HepG2 (cell line): ENCODE data around the gene QSOX2. TPM values are rescaled to one million over a fixed set of nuclear protein-coding genes. Genes with fewer than 3 reads are reported as not detected.

Experiments
- ATF7 ChIP-seq, 2 experiments: fragments of 450-650 bp in 1 of 2; sonication (generic) in 1 of 2; formaldehyde crosslinking in 1 of 2; IDR thresholded peaks; 2 replicates each; pipeline versions ENCODE4 v1.4.0 to v1.6.1; 2016 to 2020; ENCODE audit warnings: antibody characterized with exemption in 1 of 2, mild to moderate bottlenecking in 1 of 2, missing genetic modification reagents in 1 of 2
- CBX2 ChIP-seq, 2 experiments: fragments of 200-600 bp in 1 of 2; sonication (generic); formaldehyde crosslinking in 1 of 2; IDR thresholded peaks; 2 replicates each; pipeline versions ENCODE4 v1.7.0 to v1.8.1; 2018 to 2022; ENCODE audit warnings: low read depth in 2 of 2, low read length in 1 of 2, mild to moderate bottlenecking in 1 of 2, missing genetic modification reagents in 1 of 2
- HCFC1 ChIP-seq: fragments of 150-350 bp; IDR thresholded peaks from 2 replicates; pipeline ENCODE4 v1.6.1; 2014; ENCODE audit warnings: low read depth, low read length
- HIC2 ChIP-seq: sonication (generic); formaldehyde crosslinking; IDR thresholded peaks from 2 replicates; pipeline ENCODE4 v1.9.0; 2022; ENCODE audit warnings: low read depth, missing genetic modification reagents
- HNF4A ChIP-seq: sonication (generic); formaldehyde crosslinking; IDR thresholded peaks from 2 replicates; pipeline ENCODE4 v1.4.0; 2020; ENCODE audit warnings: missing genetic modification reagents
- IRF2 ChIP-seq: IDR thresholded peaks from 2 replicates; pipeline ENCODE4 v1.6.1; 2018; ENCODE audit warnings: missing genetic modification reagents, missing compliant biosample characterization
- MTA1 ChIP-seq: sonication (generic); formaldehyde crosslinking; IDR thresholded peaks from 2 replicates; pipeline ENCODE4 v1.4.0; 2020; ENCODE audit warnings: missing genetic modification reagents, mild to moderate bottlenecking, borderline replicate concordance
- NFRKB ChIP-seq: fragments of 450-650 bp; IDR thresholded peaks from 2 replicates; pipeline ENCODE4 v1.6.1; 2017
- RFX5 ChIP-seq: IDR thresholded peaks from 2 replicates; pipeline ENCODE4 v1.6.1; 2011; ENCODE audit warnings: low read depth, low read length, improper control_type of control experiment
- RORA ChIP-seq: sonication (generic); formaldehyde crosslinking; IDR thresholded peaks from 2 replicates; pipeline ENCODE4 v1.5.0; 2020; ENCODE audit warnings: mild to moderate bottlenecking, missing genetic modification reagents, moderate library complexity
- SETDB1 ChIP-seq: sonication (generic); formaldehyde crosslinking; IDR thresholded peaks from 2 replicates; pipeline ENCODE4 v1.5.1; 2020; ENCODE audit warnings: missing genetic modification reagents, mild to moderate bottlenecking, borderline replicate concordance
- SP4 ChIP-seq: sonication (generic); formaldehyde crosslinking; IDR thresholded peaks from 2 replicates; pipeline ENCODE4 v1.8.1; 2023; ENCODE audit warnings: mild to moderate bottlenecking, missing genetic modification reagents
- SYNCRIP ChIP-seq: fragments of 200-400 bp; formaldehyde crosslinking; IDR thresholded peaks from 2 replicates; pipeline ENCODE4 v1.6.1; 2018; ENCODE audit warnings: mild to moderate bottlenecking, low read depth, low read length; ENCODE audit not compliant: insufficient read depth
- TEAD3 ChIP-seq: optimal IDR thresholded peaks from 2 replicates; pipeline ENCODE3; 2016; ENCODE audit warnings: borderline replicate concordance
- TOE1 ChIP-seq: sonication (generic); formaldehyde crosslinking; IDR thresholded peaks from 2 replicates; pipeline ENCODE4 v1.4.0; 2020; ENCODE audit warnings: mild to moderate bottlenecking, missing genetic modification reagents
- YEATS4 ChIP-seq: sonication (generic); formaldehyde crosslinking; IDR thresholded peaks from 2 replicates; pipeline ENCODE4 v1.4.0; 2020; ENCODE audit warnings: missing genetic modification reagents, borderline replicate concordance
- ZBTB2 ChIP-seq: sonication (generic); formaldehyde crosslinking; IDR thresholded peaks from 2 replicates; pipeline ENCODE4 v1.8.0; 2022; ENCODE audit warnings: low read depth, missing genetic modification reagents
- ZFP62 ChIP-seq: sonication (generic); formaldehyde crosslinking; IDR thresholded peaks from 2 replicates; pipeline ENCODE4 v1.4.0; 2020; ENCODE audit warnings: missing genetic modification reagents
- ZNF24 ChIP-seq: fragments of 450-650 bp; IDR thresholded peaks from 2 replicates; pipeline ENCODE4 v1.6.1; 2017; ENCODE audit warnings: antibody characterized with exemption, mild to moderate bottlenecking
- ZNF552 ChIP-seq: sonication (generic); formaldehyde crosslinking; IDR thresholded peaks from 2 replicates; pipeline ENCODE4 v1.9.0; 2022; ENCODE audit warnings: missing genetic modification reagents, mild to moderate bottlenecking, borderline replicate concordance
- ZNF660 ChIP-seq: sonication (generic); formaldehyde crosslinking; IDR thresholded peaks from 2 replicates; pipeline ENCODE4 v1.5.1; 2020; ENCODE audit warnings: mild to moderate bottlenecking, low read depth, missing genetic modification reagents, borderline replicate concordance
- ZNF740 ChIP-seq: sonication (generic); formaldehyde crosslinking; IDR thresholded peaks from 2 replicates; pipeline ENCODE4 v1.4.0; 2020; ENCODE audit warnings: missing genetic modification reagents
- ZNF775 ChIP-seq: sonication (generic); formaldehyde crosslinking; IDR thresholded peaks from 2 replicates; pipeline ENCODE4 v1.4.0; 2020; ENCODE audit warnings: missing genetic modification reagents, mild to moderate bottlenecking, moderate library complexity, borderline replicate concordance
- ZNF788 ChIP-seq: sonication (generic); formaldehyde crosslinking; IDR thresholded peaks from 2 replicates; pipeline ENCODE4 v1.5.0; 2020; ENCODE audit warnings: mild to moderate bottlenecking, missing genetic modification reagents, borderline replicate concordance
- ZNF83 ChIP-seq: sonication (generic); formaldehyde crosslinking; IDR thresholded peaks from 2 replicates; pipeline ENCODE4 v1.4.0; 2020; ENCODE audit warnings: missing genetic modification reagents, mild to moderate bottlenecking, borderline replicate concordance
- polyA plus RNA-seq, 8 experiments: library from polyadenylated mRNA; depleted of rRNA in 3 of 8; stranded (reverse) in 7 of 8; unstranded in 1 of 8; fragments of >200 nt; fragmentation: Illumina TruSeq in 4 of 8; extraction: Trizol in 4 of 8; gene quantifications; 2 replicates each; pipeline versions ENCODE4 v1.2.1 to v1.2.3, GENCODE V29; 2011 to 2016; ENCODE audit warnings: low read depth in 4 of 8, missing spikeins in 1 of 8, mixed read lengths in 1 of 8; ENCODE audit not compliant: insufficient read depth in 1 of 8
- total RNA-seq, 5 experiments: library from RNA; depleted of rRNA; stranded (reverse); fragments of >200 nt; fragmentation: Illumina TruSeq; extraction: Trizol; gene quantifications; 2 replicates each; pipeline ENCODE4 v1.2.3, GENCODE V29; 2016; ENCODE audit warnings: low read depth in 1 of 5

Gene QSOX2
- total and polyA plus RNA-seq, 2 of the 13 experiments (the other 11 are each of a cell fraction or from before 2014, with no cell fraction given): 27.1 to 42.1 TPM

- no peak for TF ChIP-seq ZNF24
- TF ChIP-seq ZFP62: no peak
- TF ChIP-seq RFX5: no peak
- TF ChIP-seq NFRKB: no peak
- no peak for TF ChIP-seq YEATS4
- no peak for TF ChIP-seq SETDB1 (CRISPR knock-in tag)
- no peak for TF ChIP-seq ATF7 (IDR thresholded peaks at IDR 0.05)
- TF ChIP-seq ATF7 (CRISPR knock-in tag; IDR thresholded peaks at IDR 0.05): no peak
- TF ChIP-seq HCFC1: no peak
- TF ChIP-seq ZNF775 (CRISPR knock-in tag): no peak
- no peak for TF ChIP-seq IRF2 (CRISPR knock-in tag)
- TF ChIP-seq ZBTB2: no peak
- TF ChIP-seq SP4 (CRISPR knock-in tag): no peak
- no peak for TF ChIP-seq CBX2 (IDR thresholded peaks at IDR 0.05; ENCODE audit: low read depth, low read length)
- no peak for TF ChIP-seq CBX2 (CRISPR knock-in tag; IDR thresholded peaks at IDR 0.05; ENCODE audit: low read depth)
- TF ChIP-seq RORA (CRISPR knock-in tag): no peak
- TF ChIP-seq ZNF552 (CRISPR knock-in tag): no peak
- no peak for TF ChIP-seq TEAD3 (CRISPR knock-in tag)
- no peak for TF ChIP-seq MTA1 (CRISPR knock-in tag)
- no peak for TF ChIP-seq ZNF83
- TF ChIP-seq ZNF788 (CRISPR knock-in tag): no peak
- no peak for TF ChIP-seq ZNF740 (CRISPR knock-in tag)
- TF ChIP-seq HNF4A: no peak
- no peak for TF ChIP-seq ZNF660 (CRISPR knock-in tag)
- no peak for TF ChIP-seq SYNCRIP
- no peak for TF ChIP-seq TOE1 (CRISPR knock-in tag)
- TF ChIP-seq HIC2 (CRISPR knock-in tag): no peak
Measured at GRCh38 chr9:136244122-136244968, 1.3 kb downstream of the QSOX2 start (continued).
